ENCODE results near the gene OR52D1.

OR52D1 gene

DNA sequence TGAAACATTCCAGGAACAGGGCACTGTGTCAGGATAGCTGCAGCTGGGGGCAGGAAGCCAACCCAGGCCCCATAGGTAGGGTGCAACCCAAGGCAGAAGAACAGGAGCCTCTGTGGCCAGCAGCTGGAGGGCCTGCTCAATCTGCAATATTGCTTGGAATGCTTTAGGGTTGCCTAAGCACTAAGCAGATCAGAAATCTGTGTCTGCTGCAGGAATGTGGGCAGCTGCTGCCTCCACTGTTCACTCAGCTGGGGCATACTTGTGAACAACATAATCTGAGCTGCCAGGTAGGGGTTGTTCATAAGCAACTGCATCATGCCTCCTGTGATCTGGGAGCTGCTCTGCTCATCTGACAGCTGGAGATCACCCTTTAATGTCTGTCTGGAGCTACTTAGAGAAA is 26.4 kb downstream of the OR52D1 start:
- DNase-seq (ENCODE audit: low read depth) = no peak

DNA sequence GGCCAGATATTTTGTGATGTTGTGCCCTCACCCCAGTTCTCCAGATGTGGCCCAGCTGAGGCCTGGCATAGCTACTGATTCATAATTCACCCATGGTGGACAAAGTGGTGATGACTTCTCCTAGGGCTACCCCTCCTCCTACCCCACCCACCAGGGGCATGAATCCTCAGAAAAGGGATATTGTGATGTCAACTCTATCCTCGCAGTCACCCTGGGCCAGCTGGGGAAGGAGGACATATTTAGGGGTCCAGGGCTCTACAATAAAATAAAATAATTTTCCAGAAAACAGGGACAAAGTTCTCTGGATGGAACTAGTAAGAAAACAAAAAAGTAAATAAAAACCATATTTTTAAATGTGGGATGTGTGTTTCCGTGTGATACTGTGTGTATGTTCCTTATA is 28.1 kb downstream of the OR52D1 start, which contains the start of gene UBQLNL:
UBQLNL (minus strand) TSS at position 101 of the 400 bp plus-strand sequence. CDS start 258 bp downstream, outside the sequence.
- no peak for DNase-seq (ENCODE audit: low read depth)

GRCh38 chr11:5521540-5521939 is 33.1 kb downstream of the OR52D1 start:
- no peak for DNase-seq (ENCODE audit: low read depth)

DNA sequence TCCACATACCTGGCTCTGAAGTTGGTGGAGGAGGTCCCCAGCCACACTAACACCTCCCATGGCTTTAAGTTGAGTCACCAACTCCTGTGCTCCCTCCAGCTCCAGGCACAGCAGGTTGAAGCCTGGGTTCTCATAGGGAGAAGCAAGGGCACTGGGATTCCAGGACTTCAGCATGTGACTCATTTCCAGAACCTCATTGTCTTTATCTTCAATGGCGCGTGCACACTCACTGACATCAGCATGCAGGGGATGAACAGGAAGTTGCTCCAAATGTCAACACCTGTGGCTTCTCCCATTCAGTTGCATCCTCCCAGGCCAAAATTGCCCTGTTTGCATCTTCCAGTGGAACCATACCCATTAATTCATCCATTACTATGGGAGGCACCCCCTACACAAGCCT is 33.8 kb downstream of the OR52D1 start:
- no peak for DNase-seq (ENCODE audit: low read depth)

GRCh38 chr11:5524756-5525155 is 36.3 kb downstream of the OR52D1 start:
- DNase-seq (ENCODE audit: low read depth) = no peak

GRCh38 chr11:5527716-5528115 is 39.2 kb downstream of the OR52D1 start:
- no peak for DNase-seq (ENCODE audit: low read depth)

DNA sequence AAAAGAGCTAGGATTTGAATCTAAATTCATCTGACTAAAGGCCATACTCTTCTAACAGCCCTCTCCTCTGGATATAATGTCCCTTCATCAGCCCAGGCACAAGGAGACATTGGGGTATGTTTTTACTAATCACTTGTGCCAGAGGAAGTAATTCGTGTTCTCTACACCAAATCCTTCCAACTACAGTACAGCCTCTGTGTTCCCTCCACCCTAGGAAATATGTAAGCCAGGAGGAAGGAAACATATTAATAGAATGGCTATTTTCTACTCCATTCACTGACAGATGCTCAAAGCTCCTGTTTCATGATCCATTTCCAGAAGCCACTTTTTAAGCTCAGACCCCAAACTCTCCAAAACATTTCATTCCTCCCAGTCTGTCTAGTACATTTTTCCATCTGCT is 40.0 kb downstream of the OR52D1 start:
- DNase-seq (ENCODE audit: low read depth) = no peak

DNA sequence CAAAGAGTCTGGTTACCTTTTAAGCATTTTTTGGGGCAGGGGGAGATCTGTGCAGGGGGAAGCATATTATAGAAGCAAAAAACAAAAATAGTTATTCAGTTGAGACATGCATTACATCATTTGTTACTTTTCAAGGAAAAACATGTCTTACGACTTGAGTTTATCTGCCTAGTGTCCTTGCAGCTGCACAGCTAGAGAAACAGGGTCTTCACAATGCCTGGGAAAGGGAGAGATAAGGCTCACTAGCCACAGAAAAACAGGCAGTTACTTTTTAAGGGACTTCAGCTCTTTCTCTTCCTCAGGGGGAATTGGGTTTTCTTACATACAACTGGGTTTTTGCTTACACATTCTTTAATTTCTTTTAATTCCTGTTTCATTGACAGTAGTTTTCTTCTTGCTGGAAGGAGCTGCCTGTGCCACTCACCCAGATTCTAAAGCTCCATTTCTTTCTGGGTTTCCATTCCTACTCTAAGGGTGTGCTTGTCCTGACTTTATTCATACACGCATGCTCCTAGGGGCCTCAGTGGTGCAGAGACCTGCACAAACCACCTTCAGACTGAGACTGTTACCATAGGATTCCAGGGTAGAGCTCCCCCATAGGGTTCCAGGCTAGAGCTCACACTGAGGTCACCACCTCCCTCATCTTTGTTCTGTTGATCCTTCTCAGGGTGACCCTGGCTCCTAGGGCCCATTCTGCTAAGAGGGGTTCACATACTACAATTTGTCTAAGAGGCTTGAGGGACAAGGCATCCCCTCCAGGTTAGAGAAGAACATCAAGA is 42.8 kb downstream of the OR52D1 start:
- DNase-seq (ENCODE audit: low read depth) = no peak

- DNase-seq (ENCODE audit: low read depth) = no peak
These were observed 45.6 kb downstream of the OR52D1 start for GRCh38 chr11:5534046-5534445.

- DNase-seq (ENCODE audit: low read depth) = no peak
These were observed 48.0 kb downstream of the OR52D1 start for GRCh38 chr11:5536482-5536881.
